ENCODE measurements around the gene KIF19.

Gene KIF19

DNA sequence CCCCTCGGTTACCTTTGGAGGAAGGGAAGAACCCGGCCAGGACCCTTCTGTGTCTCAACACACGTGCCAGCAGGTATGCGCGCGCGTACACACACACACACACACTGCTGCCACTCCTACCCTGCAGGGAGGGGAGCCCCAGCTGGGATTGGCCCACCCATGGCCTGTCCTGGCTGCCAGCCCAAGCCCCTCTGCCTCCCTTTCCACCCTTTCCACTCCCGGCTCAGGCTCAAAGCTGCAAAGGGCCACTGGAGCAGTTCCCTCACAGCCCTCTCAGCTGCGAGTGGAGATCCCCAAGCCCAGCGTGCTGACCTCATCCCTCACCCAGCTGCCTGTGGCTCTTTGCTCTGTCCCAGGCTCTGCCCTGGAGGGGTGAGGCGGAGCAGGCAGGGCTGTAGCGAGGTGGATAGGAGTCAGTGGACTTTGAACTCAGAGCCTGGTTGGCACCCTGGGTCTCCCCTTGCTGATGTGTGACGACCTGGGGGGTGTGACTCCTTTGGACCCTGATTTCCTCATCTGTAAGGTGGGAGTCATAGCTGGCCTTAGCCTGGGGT, 14.5 kb downstream of the KIF19 start:
- Histone ChIP-seq H3K9ac (ENCODE audit: low read length) (no peak overlapping the region), H3K9me3 (ENCODE audit: insufficient read depth, low read length) (no peaks in the 10 kb centered on the region), H3K79me2 (ENCODE audit: low read length) (no peaks in the 10 kb centered on the region), H2AFZ (ENCODE audit: low read depth, low read length) (no peak overlapping the region), H4K20me1 (ENCODE audit: insufficient read depth, low read length) (no peaks in the 10 kb centered on the region), H3K4me3 (ENCODE audit: low read length) (no peak overlapping the region), H3K27ac (ENCODE audit: low read length) (no peak overlapping the region), H3K27me3 (ENCODE audit: low read depth, low read length) (peaks cover 7% of the 10 kb centered on the region), H3K4me2 (ENCODE audit: low read length) (no peak overlapping the region), H3K36me3 (replicated peaks; ENCODE audit: low read depth, low read length) (no peaks in the 10 kb centered on the region), H3K4me1 (ENCODE audit: low read length) (no peaks in the 10 kb centered on the region)
- no peak for TF ChIP-seq EZH2phosphoT487 (IDR thresholded peaks at IDR 0.05; ENCODE audit: low read depth)
- TF ChIP-seq, protein P1, sequence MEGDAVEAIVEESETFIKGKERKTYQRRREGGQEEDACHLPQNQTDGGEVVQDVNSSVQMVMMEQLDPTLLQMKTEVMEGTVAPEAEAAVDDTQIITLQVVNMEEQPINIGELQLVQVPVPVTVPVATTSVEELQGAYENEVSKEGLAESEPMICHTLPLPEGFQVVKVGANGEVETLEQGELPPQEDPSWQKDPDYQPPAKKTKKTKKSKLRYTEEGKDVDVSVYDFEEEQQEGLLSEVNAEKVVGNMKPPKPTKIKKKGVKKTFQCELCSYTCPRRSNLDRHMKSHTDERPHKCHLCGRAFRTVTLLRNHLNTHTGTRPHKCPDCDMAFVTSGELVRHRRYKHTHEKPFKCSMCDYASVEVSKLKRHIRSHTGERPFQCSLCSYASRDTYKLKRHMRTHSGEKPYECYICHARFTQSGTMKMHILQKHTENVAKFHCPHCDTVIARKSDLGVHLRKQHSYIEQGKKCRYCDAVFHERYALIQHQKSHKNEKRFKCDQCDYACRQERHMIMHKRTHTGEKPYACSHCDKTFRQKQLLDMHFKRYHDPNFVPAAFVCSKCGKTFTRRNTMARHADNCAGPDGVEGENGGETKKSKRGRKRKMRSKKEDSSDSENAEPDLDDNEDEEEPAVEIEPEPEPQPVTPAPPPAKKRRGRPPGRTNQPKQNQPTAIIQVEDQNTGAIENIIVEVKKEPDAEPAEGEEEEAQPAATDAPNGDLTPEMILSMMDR (IDR thresholded peaks at IDR 0.05; ENCODE audit: low read depth, low read length): no peak

DNA sequence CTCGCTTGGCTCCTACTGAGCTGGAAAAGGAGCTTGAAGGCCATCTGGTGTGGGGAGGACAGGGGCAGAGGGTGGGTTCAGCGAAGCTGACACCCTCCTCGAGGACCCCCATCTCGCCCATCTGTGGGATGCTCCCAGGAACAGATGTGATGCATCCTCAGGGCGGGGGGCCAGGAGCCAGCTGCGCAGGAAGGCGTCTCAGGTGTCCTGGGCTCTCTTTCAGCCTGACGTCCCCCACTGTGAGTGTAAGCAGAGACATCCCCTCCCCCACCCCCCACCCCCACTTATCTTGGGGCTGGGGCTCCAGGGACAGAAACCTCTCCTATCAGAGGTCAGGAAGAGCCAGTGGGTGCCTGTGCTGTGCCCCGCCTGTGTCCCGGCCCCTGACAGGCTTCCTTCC, 16.2 kb downstream of the KIF19 start:
- no peak overlapping the region for H3K4me2 ChIP-seq (ENCODE audit: low read length)
- H4K20me1 ChIP-seq (ENCODE audit: insufficient read depth, low read length): no peaks in the 10 kb centered on the region
- H3K36me3 ChIP-seq (replicated peaks; ENCODE audit: low read depth, low read length): no peaks in the 10 kb centered on the region
- no peaks in the 10 kb centered on the region for H3K9me3 ChIP-seq (ENCODE audit: insufficient read depth, low read length)
- no peak overlapping the region for H2AFZ ChIP-seq (ENCODE audit: low read depth, low read length)
- H3K4me1 ChIP-seq (ENCODE audit: low read length): no peaks in the 10 kb centered on the region
- TF ChIP-seq, protein P1 (IDR thresholded peaks at IDR 0.05; ENCODE audit: low read depth, low read length): no peak
- TF ChIP-seq EZH2phosphoT487 (IDR thresholded peaks at IDR 0.05; ENCODE audit: low read depth): no peak
- peaks cover 7% of the 10 kb centered on the region for H3K27me3 ChIP-seq (ENCODE audit: low read depth, low read length)
- no peaks in the 10 kb centered on the region for H3K79me2 ChIP-seq (ENCODE audit: low read length)
- H3K9ac ChIP-seq (ENCODE audit: low read length): no peak overlapping the region
- no peak overlapping the region for H3K4me3 ChIP-seq (ENCODE audit: low read length)
- no peak overlapping the region for H3K27ac ChIP-seq (ENCODE audit: low read length)

DNA sequence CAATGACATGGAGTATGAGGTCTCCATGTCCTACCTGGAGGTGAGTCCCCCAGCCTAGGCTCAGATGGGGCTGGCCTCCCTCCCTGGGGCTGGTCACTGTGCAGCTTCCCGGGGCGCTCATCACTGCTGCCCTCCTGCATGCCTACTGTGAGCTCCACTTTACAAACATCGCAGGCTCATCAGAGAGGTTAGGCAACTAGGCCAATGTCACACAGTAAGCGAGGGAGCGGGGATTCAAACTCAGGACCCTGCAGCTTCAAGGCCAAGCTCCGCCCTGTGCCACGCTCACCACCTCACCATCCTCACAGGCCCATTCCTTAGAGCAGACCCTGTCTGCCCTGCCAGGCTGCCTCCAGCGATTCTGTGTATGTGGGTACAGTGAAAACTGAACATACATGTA, 17.1 kb downstream of the KIF19 start:
- H3K36me3 ChIP-seq (replicated peaks; ENCODE audit: low read depth, low read length): no peaks in the 10 kb centered on the region
- no peaks in the 10 kb centered on the region for H3K4me1 ChIP-seq (ENCODE audit: low read length)
- H4K20me1 ChIP-seq (ENCODE audit: insufficient read depth, low read length): no peaks in the 10 kb centered on the region
- no peak overlapping the region for H3K9ac ChIP-seq (ENCODE audit: low read length)
- no peaks in the 10 kb centered on the region for H3K9me3 ChIP-seq (ENCODE audit: insufficient read depth, low read length)
- H3K4me3 ChIP-seq (ENCODE audit: low read length): no peak overlapping the region
- H3K79me2 ChIP-seq (ENCODE audit: low read length): no peaks in the 10 kb centered on the region
- H2AFZ ChIP-seq (ENCODE audit: low read depth, low read length): no peak overlapping the region
- H3K27ac ChIP-seq (ENCODE audit: low read length): no peak overlapping the region
- TF ChIP-seq, protein P1 (IDR thresholded peaks at IDR 0.05; ENCODE audit: low read depth, low read length): no peak
- no peak for TF ChIP-seq EZH2phosphoT487 (IDR thresholded peaks at IDR 0.05; ENCODE audit: low read depth)
- peaks cover 3% of the 10 kb centered on the region for H3K27me3 ChIP-seq (ENCODE audit: low read depth, low read length)
- H3K4me2 ChIP-seq (ENCODE audit: low read length): no peak overlapping the region

DNA sequence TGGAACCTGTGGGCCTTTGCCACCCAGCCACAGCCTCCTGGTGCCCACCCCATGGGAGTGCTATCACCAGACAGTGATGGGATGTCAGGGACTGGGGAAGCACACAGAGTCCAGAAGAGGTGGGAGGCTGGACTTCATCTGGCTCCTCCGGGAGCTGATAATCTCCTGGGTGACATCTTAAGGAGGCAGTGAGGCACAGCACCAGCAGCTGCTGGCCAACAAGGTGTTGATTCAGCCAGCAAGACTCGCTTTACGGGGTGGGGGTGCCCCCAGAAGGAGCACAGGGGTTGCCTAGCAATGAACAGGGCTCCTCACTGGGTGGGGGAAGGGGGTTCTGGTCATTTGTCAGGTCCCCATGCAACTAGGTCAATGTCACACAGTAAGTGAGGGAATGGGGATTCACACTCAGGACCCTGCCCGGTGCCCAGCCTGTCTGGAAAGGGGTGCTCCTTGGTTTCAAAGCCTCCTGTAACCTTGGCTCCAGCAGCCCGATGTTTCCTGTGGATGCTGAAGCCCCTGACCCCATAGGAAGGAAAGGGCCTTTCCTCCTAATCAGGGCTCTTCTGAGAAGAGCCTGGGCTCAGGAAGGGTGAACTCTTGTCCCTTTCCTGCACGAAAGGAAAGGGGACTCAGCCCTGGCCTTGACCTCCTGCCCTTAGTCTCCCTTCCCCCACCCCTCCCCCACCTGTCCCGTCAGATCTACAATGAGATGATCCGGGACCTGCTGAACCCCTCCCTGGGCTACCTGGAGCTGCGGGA, 17.7 kb downstream of the KIF19 start:
- no peaks in the 10 kb centered on the region for H4K20me1 ChIP-seq (ENCODE audit: insufficient read depth, low read length)
- TF ChIP-seq EZH2phosphoT487 (IDR thresholded peaks at IDR 0.05; ENCODE audit: low read depth): no peak
- TF ChIP-seq, protein P1 (IDR thresholded peaks at IDR 0.05; ENCODE audit: low read depth, low read length): no peak
- H3K79me2 ChIP-seq (ENCODE audit: low read length): no peaks in the 10 kb centered on the region
- no peaks in the 10 kb centered on the region; the same call in 1 of the 2 replicates for H3K27me3 ChIP-seq (ENCODE audit: low read depth, low read length)
- H2AFZ ChIP-seq (ENCODE audit: low read depth, low read length): no peak overlapping the region
- H3K9me3 ChIP-seq (ENCODE audit: insufficient read depth, low read length): no peaks in the 10 kb centered on the region
- no peak overlapping the region for H3K27ac ChIP-seq (ENCODE audit: low read length)
- H3K4me3 ChIP-seq (ENCODE audit: low read length): no peak overlapping the region
- H3K4me2 ChIP-seq (ENCODE audit: low read length): no peak overlapping the region
- H3K9ac ChIP-seq (ENCODE audit: low read length): no peak overlapping the region
- no peaks in the 10 kb centered on the region for H3K36me3 ChIP-seq (replicated peaks; ENCODE audit: low read depth, low read length)
- H3K4me1 ChIP-seq (ENCODE audit: low read length): no peaks in the 10 kb centered on the region
